SK-N-SH (cell line): Measurements from ENCODE around the gene THSD4. TPM values are rescaled to one million over a fixed set of nuclear protein-coding genes. Genes with fewer than 3 reads are reported as not detected.

Source experiments
- CTCF ChIA-PET: fragments of 300-600, 350-600 bp; formaldehyde crosslinking; extraction: SDS; loops from one replicate; lab custom pipeline; 2021; lab: Yijun Ruan, JAX
- POLR2A ChIA-PET: fragments of 350-600 bp; sonication (Branson Sonifier 250); formaldehyde crosslinking; extraction: SDS; loops from one replicate; lab custom pipeline; 2020; ENCODE audit warnings: antibody characterized with exemption, inconsistent platforms; lab: Yijun Ruan, JAX
- DNase-seq: peaks from one replicate; pipeline ENCODE4 v3.0.0; 2012
- H2AFZ ChIP-seq: fragments of 200-600 bp; sonication (generic); 2 replicates; pipeline ENCODE4 v1.8.1; 2016; ENCODE audit warnings: antibody characterized with exemption, mild to moderate bottlenecking, low read depth
- H3F3A ChIP-seq: fragments of 200-600 bp; sonication (generic); replicated peaks from 2 replicates; pipeline ENCODE3; 2016; ENCODE audit warnings: antibody characterized with exemption, mild to moderate bottlenecking; ENCODE audit not compliant: insufficient read depth
- H3K27ac ChIP-seq, 2 experiments: fragments of 200-500 bp in 1 of 2; fragments of 200-600 bp in 1 of 2; sonication (Bioruptor generic) in 1 of 2; sonication (generic), shearing (Covaris generic) in 1 of 2; 2 replicates each; pipeline versions ENCODE4 v1.5.1 to v1.6.1; 2014 to 2016; ENCODE audit warnings: low read depth in 2 of 2, inconsistent platforms in 1 of 2, low read length in 1 of 2, mild to moderate bottlenecking in 1 of 2, mixed read lengths in 1 of 2
- H3K27me3 ChIP-seq: fragments of 200-600 bp; sonication (generic), shearing (Covaris generic); 2 replicates; pipeline ENCODE4 v1.6.1; 2016; ENCODE audit warnings: mixed run types; ENCODE audit not compliant: insufficient read depth
- H3K36me3 ChIP-seq, 2 experiments: fragments of 200-500 bp in 1 of 2; fragments of 200-600 bp in 1 of 2; sonication (Bioruptor generic) in 1 of 2; sonication (generic) in 1 of 2; replicated peaks in 1 of 2; 2 replicates each; pipeline versions ENCODE3 to v1.5.1; 2014 to 2016; ENCODE audit warnings: low read length in 1 of 2, mild to moderate bottlenecking in 1 of 2; ENCODE audit not compliant: insufficient read depth in 2 of 2, control insufficient read depth in 1 of 2
- H3K4me1 ChIP-seq, 2 experiments: fragments of 200-500 bp in 1 of 2; fragments of 200-600 bp in 1 of 2; sonication (Bioruptor generic) in 1 of 2; sonication (generic), shearing (Covaris generic) in 1 of 2; 2 replicates each; pipeline versions ENCODE4 v1.5.1 to v1.6.1; 2014 to 2016; ENCODE audit warnings: low read depth in 1 of 2, low read length in 1 of 2, mixed run types in 1 of 2; ENCODE audit not compliant: insufficient read depth in 2 of 2, control insufficient read depth in 1 of 2
- H3K4me2 ChIP-seq: fragments of 200-600 bp; sonication (generic), shearing (Covaris generic); 2 replicates; pipeline ENCODE4 v1.6.1; 2017; ENCODE audit warnings: mixed run types
- H3K4me3 ChIP-seq, 2 experiments: fragments of 200-500 bp in 1 of 2; fragments of 200-600 bp in 1 of 2; sonication (Bioruptor generic) in 1 of 2; sonication (generic), shearing (Covaris generic) in 1 of 2; 2 replicates each; pipeline versions ENCODE4 v1.5.1 to v1.8.1; 2014 to 2016; ENCODE audit warnings: low read depth in 2 of 2, inconsistent platforms in 1 of 2, low read length in 1 of 2, mild to moderate bottlenecking in 1 of 2, mixed read lengths in 1 of 2, moderate library complexity in 1 of 2
- H3K79me2 ChIP-seq: fragments of 200-600 bp; sonication (generic); 2 replicates; pipeline ENCODE4 v1.8.1; 2017; ENCODE audit warnings: mild to moderate bottlenecking; ENCODE audit not compliant: insufficient read depth
- H3K9ac ChIP-seq: fragments of 200-600 bp; sonication (generic); 2 replicates; pipeline ENCODE4 v1.6.1; 2017; ENCODE audit warnings: mixed run types
- H3K9me2 ChIP-seq: fragments of 200-600 bp; sonication (generic); 2 replicates; pipeline ENCODE4 v1.6.1; 2017; ENCODE audit warnings: mixed run types
- H3K9me3 ChIP-seq: fragments of 200-600 bp; sonication (generic); 2 replicates; pipeline ENCODE4 v1.6.1; 2017; ENCODE audit warnings: mixed run types, mild to moderate bottlenecking, moderate library complexity
- H4K20me1 ChIP-seq: fragments of 200-600 bp; sonication (generic); 2 replicates; pipeline ENCODE4 v1.6.1; 2017; ENCODE audit warnings: mild to moderate bottlenecking, mixed run types; ENCODE audit not compliant: insufficient read depth
- ELF1 ChIP-seq: IDR thresholded peaks from 2 replicates; pipeline ENCODE4 v1.4.0; 2012
- EP300 ChIP-seq, 2 experiments: IDR thresholded peaks; 2 replicates each; pipeline versions ENCODE4 v1.4.0 to v1.6.1; 2012; ENCODE audit warnings: borderline replicate concordance in 1 of 2, low read depth in 1 of 2, low read length in 1 of 2
- EZH2phosphoT487 ChIP-seq: fragments of 200-600 bp; sonication (generic); IDR thresholded peaks from 2 replicates; pipeline ENCODE4 v1.6.1; 2017; ENCODE audit warnings: low read depth, mixed run types, mild to moderate bottlenecking, antibody characterized with exemption, moderate library complexity, borderline replicate concordance
- GATA2 ChIP-seq: sonication (generic); formaldehyde crosslinking; IDR thresholded peaks from 2 replicates; pipeline ENCODE4 v1.5.0; 2020; ENCODE audit warnings: mild to moderate bottlenecking, missing genetic modification reagents
- JUND ChIP-seq: IDR thresholded peaks from 2 replicates; pipeline ENCODE4 v1.4.0; 2012
- MXI1 ChIP-seq: IDR thresholded peaks from 2 replicates; pipeline ENCODE4 v1.6.1; 2012; ENCODE audit warnings: mild to moderate bottlenecking, low read depth, low read length, improper control_type of control experiment
- NFIC ChIP-seq: IDR thresholded peaks from 2 replicates; pipeline ENCODE4 v1.4.0; 2012; ENCODE audit warnings: borderline replicate concordance
- RFX5 ChIP-seq: IDR thresholded peaks from 2 replicates; pipeline ENCODE4 v1.6.1; 2012; ENCODE audit warnings: mild to moderate bottlenecking, improper control_type of control experiment, low read length
- WGBS: methylation state at CpG from one replicate; pipeline ENCODE4 v1.1.6; 2017; ENCODE audit warnings: low lambda C conversion rate; 5-methylcytosine and 5-hydroxymethylcytosine counted together
- polyA plus RNA-seq, 3 experiments: library from polyadenylated mRNA; depleted of rRNA; stranded (reverse); fragments of >200 nt; gene quantifications; 2 replicates each; pipeline ENCODE4 v1.2.3, GENCODE V29; 2012
- TF ChIP-seq, protein P1 (sequence below): IDR thresholded peaks from 2 replicates; pipeline ENCODE4 v1.6.1; 2012; ENCODE audit warnings: mild to moderate bottlenecking, low read depth, low read length, moderate library complexity
- TF ChIP-seq, protein P2 (sequence below): IDR thresholded peaks from 2 replicates; pipeline ENCODE4 v1.4.0; 2012; ENCODE audit warnings: low read depth, borderline replicate concordance
- TF ChIP-seq, protein P3 (sequence below): IDR thresholded peaks from 2 replicates; pipeline ENCODE4 v1.4.0; 2012; ENCODE audit warnings: low read depth, borderline replicate concordance
- TF ChIP-seq, protein P4 (sequence below): IDR thresholded peaks from 2 replicates; pipeline ENCODE4 v1.4.0; 2012; ENCODE audit warnings: low read depth

The THSD4 gene
- polyA plus RNA-seq, 1 of the 3 experiments (the other 2 are of a cell fraction), result 79.1 TPM

DNA sequence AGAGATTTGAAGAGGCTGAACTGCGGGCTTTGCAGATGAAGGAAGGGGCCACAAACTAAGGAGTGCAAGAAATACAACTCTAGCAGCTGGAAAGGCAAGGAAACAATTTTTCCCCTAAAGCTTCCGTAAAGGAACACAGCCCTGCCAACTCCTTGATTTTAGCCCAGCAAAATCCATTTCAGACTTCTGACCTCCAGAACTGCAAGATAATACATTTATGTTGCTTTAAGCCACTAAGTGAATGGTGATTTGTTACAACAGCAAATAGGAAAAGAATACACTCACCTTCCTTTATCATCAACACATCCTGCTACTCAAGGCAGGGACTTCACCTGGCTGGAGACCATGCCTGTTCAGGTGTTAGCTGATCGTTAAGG, 575.8 kb downstream of the THSD4 start:
- Histone ChIP-seq H3K79me2 (no peaks in the 10 kb centered on the region), H3K27me3 (no peaks in the 10 kb centered on the region), H3K4me2 (no peak overlapping the region), H3K36me3 (peaks cover 0 to 4% of the 10 kb centered on the region in 2 experiments), H3K9me3 (no peaks in the 10 kb centered on the region), H3F3A (peaks cover 7% of the 10 kb centered on the region), H4K20me1 (no peaks in the 10 kb centered on the region), H3K27ac (peak overlapping the region; percentile 38 to 64; a peak in 3 of 4 replicates), H2AFZ (no peak overlapping the region), H3K4me3 (no peak overlapping the region), H3K9ac (no peak overlapping the region), H3K4me1 (peaks cover 7 to 16% of the 10 kb centered on the region in 2 experiments), H3K9me2 (no peaks in the 10 kb centered on the region)
- CTCF ChIA-PET, result interaction anchor here (1.2 kb wide), 1 partner anchor 26 kb away, joined by 3 read pairs; no protein-coding TSS in a partner anchor
- no peak for DNase-seq
- POLR2A ChIA-PET, result no interaction called here
- WGBS, result 94% methylated on average over 3 of the region's 3 CpGs
- TF ChIP-seq, protein P1, sequence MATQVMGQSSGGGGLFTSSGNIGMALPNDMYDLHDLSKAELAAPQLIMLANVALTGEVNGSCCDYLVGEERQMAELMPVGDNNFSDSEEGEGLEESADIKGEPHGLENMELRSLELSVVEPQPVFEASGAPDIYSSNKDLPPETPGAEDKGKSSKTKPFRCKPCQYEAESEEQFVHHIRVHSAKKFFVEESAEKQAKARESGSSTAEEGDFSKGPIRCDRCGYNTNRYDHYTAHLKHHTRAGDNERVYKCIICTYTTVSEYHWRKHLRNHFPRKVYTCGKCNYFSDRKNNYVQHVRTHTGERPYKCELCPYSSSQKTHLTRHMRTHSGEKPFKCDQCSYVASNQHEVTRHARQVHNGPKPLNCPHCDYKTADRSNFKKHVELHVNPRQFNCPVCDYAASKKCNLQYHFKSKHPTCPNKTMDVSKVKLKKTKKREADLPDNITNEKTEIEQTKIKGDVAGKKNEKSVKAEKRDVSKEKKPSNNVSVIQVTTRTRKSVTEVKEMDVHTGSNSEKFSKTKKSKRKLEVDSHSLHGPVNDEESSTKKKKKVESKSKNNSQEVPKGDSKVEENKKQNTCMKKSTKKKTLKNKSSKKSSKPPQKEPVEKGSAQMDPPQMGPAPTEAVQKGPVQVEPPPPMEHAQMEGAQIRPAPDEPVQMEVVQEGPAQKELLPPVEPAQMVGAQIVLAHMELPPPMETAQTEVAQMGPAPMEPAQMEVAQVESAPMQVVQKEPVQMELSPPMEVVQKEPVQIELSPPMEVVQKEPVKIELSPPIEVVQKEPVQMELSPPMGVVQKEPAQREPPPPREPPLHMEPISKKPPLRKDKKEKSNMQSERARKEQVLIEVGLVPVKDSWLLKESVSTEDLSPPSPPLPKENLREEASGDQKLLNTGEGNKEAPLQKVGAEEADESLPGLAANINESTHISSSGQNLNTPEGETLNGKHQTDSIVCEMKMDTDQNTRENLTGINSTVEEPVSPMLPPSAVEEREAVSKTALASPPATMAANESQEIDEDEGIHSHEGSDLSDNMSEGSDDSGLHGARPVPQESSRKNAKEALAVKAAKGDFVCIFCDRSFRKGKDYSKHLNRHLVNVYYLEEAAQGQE, result no peak
- TF ChIP-seq EZH2phosphoT487 (no peak), GATA2 (CRISPR knock-in tag) (no peak), RFX5 (no peak), JUND (no peak), ELF1 (no peak)
- TF ChIP-seq, protein P2, sequence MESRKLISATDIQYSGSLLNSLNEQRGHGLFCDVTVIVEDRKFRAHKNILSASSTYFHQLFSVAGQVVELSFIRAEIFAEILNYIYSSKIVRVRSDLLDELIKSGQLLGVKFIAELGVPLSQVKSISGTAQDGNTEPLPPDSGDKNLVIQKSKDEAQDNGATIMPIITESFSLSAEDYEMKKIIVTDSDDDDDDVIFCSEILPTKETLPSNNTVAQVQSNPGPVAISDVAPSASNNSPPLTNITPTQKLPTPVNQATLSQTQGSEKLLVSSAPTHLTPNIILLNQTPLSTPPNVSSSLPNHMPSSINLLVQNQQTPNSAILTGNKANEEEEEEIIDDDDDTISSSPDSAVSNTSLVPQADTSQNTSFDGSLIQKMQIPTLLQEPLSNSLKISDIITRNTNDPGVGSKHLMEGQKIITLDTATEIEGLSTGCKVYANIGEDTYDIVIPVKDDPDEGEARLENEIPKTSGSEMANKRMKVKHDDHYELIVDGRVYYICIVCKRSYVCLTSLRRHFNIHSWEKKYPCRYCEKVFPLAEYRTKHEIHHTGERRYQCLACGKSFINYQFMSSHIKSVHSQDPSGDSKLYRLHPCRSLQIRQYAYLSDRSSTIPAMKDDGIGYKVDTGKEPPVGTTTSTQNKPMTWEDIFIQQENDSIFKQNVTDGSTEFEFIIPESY, result no peak

DNA sequence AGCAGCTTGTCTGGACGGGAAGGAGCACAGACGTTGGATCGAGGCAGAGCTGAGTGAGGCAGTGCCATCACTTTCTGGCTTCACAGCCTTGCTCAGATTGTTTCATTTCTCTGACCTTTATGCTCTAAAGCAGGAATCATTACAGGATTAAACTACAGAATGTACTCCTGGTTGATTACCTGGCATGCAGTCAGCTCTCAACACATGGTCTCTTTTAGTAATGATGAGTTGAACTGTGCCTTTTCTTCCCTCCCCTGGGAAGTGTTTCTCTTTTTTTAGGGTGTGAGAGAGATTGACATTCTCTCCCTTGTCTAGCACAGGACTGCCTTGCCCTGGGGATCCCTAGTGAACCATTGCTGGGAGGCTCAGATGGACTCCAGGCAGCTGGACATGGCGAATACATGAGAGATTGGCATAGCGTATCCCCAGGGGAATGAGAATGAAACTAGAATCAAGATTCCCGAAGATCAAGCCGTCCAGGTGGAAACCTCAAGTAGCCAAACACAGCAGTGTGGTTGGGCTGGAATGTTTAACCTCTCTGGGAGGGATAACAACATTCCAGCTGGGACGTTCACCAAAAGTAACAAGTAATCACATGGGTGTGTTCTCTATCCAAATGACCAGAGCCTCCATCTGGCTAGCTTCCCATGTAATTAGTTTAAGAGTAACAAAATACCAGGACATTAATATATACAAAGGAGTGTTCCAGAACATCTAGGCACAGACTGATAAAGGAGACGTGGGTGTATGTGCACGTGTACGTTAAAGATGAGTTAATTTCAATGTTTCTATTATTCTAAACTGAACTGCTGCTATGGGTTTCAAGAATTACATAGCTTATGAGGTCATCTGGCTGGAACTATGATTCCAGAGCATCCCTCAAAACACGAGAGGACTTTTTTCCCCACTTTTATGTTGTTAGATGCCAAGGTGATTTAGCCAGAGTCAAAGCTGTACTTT, 576.5 kb downstream of the THSD4 start:
- Histone ChIP-seq H4K20me1 (no peaks in the 10 kb centered on the region), H3K9me2 (no peaks in the 10 kb centered on the region), H3K27me3 (no peaks in the 10 kb centered on the region), H3K9ac (no peak overlapping the region), H3K27ac (peak overlapping the region; percentile 38 to 64; a peak in 3 of 4 replicates), H3K9me3 (no peaks in the 10 kb centered on the region), H2AFZ (no peak overlapping the region), H3K4me3 (no peak overlapping the region), H3K36me3 (peaks cover 0 to 8% of the 10 kb centered on the region in 2 experiments), H3K79me2 (no peaks in the 10 kb centered on the region), H3F3A (peaks cover 7% of the 10 kb centered on the region), H3K4me1 (peaks cover 7 to 16% of the 10 kb centered on the region in 2 experiments), H3K4me2 (no peak overlapping the region)
- WGBS, result 77% methylated on average over 12 of the region's 12 CpGs
- no peak for DNase-seq
- ChIA-PET POLR2A (no interaction called here), CTCF (interaction anchor here (0.7 to 1.2 kb wide), 2 partner anchors 25 to 116 kb away, joined by 3 read pairs; no protein-coding TSS in a partner anchor)
- TF ChIP-seq, protein P3, sequence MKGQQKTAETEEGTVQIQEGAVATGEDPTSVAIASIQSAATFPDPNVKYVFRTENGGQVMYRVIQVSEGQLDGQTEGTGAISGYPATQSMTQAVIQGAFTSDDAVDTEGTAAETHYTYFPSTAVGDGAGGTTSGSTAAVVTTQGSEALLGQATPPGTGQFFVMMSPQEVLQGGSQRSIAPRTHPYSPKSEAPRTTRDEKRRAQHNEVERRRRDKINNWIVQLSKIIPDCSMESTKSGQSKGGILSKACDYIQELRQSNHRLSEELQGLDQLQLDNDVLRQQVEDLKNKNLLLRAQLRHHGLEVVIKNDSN, result no peak
- TF ChIP-seq, protein P1, result peak; percentile 19; the same call in 1 of the 2 replicates
- TF ChIP-seq JUND, result no peak
- TF ChIP-seq MXI1, result no peak
- TF ChIP-seq NFIC, result peak; percentile 13; the same call in 1 of the 2 replicates
- TF ChIP-seq EP300 (IDR thresholded peaks at IDR 0.05; ENCODE audit: borderline replicate concordance in 1 of 2, low read depth in 1 of 2, low read length in 1 of 2), result peak in 1 of 2 experiments; percentile 14; a peak in 1 of 4 replicates
- TF ChIP-seq, protein P4, sequence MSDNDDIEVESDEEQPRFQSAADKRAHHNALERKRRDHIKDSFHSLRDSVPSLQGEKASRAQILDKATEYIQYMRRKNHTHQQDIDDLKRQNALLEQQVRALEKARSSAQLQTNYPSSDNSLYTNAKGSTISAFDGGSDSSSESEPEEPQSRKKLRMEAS, result no peak
